K562 (cell line): ENCODE data around the gene AGO3. TPM values are rescaled to one million over a fixed set of nuclear protein-coding genes. Genes with fewer than 3 reads are reported as not detected.

Experiments
- ATAC-seq: fragments of 200-7000 bp; cut with Tn5 transposase; 3 replicates; pipeline ENCODE4 v1.9.1; 2020; ENCODE audit warnings: moderate library complexity
- BruUV-seq: library from RNA; stranded (reverse); fragments of 400-500 nt; replicated peaks from 2 replicates; lab custom pipeline; 2021; lab: Mats Ljungman, UMichigan
- CTCF ChIA-PET: fragments of 300-600 bp; formaldehyde crosslinking; extraction: SDS; loops from one replicate; lab custom pipeline; 2021; ENCODE audit warnings: low intra/inter-chr PET ratio; lab: Yijun Ruan, JAX
- POLR2A ChIA-PET: fragments of 300-600, 350-650 bp; sonication (Branson Sonifier 250); formaldehyde crosslinking; extraction: SDS; loops from one replicate; lab custom pipeline; 2021; ENCODE audit warnings: antibody characterized with exemption, inconsistent platforms; lab: Yijun Ruan, JAX
- DNase-seq, 4 experiments: peaks; one replicate each; pipeline versions ENCODE4 v3.0.0 to v3.0.0-alpha.2; 2011 to 2018; ENCODE audit warnings: low spot score in 3 of 4, mixed read lengths in 3 of 4; ENCODE audit errors: extremely low read depth in 1 of 4
- FAIRE-seq: peaks from 2 replicates; lab custom pipeline; 2011; peaks lifted over from hg19 to GRCh38; lab: Jason Lieb, UNC
- H2AFZ ChIP-seq: 2 replicates; pipeline ENCODE4 v1.6.0; 2011; ENCODE audit warnings: low read depth, low read length, control low read depth, inconsistent platforms
- H3K27ac ChIP-seq: fragments of 200-600 bp; 3 replicates; pipeline ENCODE4 v1.8.0; 2011; ENCODE audit warnings: low read depth, mild to moderate bottlenecking, control low read depth, inconsistent platforms, low read length, moderate library complexity, mixed read lengths; ENCODE audit errors: extremely low read depth
- H3K27me3 ChIP-seq, 2 experiments: fragments of 300-600 bp in 1 of 2; 2 replicates in 1 of 2; 3 replicates in 1 of 2; pipeline versions ENCODE4 v1.6.0 to v1.8.0; 2011; ENCODE audit warnings: inconsistent platforms in 2 of 2, low read length in 2 of 2, mild to moderate bottlenecking in 1 of 2, mixed read lengths in 1 of 2, moderate library complexity in 1 of 2; ENCODE audit not compliant: control insufficient read depth in 2 of 2, insufficient read depth in 2 of 2
- H3K36me3 ChIP-seq: fragments of 300-600 bp; 3 replicates; pipeline ENCODE4 v1.8.0; 2011; ENCODE audit warnings: mild to moderate bottlenecking, low read length, inconsistent platforms; ENCODE audit not compliant: control insufficient read depth, insufficient read depth
- H3K4me1 ChIP-seq, 2 experiments: fragments of 200-600 bp in 1 of 2; replicated peaks in 1 of 2; 2 replicates in 1 of 2; 3 replicates in 1 of 2; pipeline versions ENCODE4 v1.5.1 to v1.8.0; 2011; ENCODE audit warnings: inconsistent platforms in 2 of 2, low read length in 2 of 2, mild to moderate bottlenecking in 1 of 2, mixed read lengths in 1 of 2, moderate library complexity in 1 of 2; ENCODE audit not compliant: control insufficient read depth in 2 of 2, insufficient read depth in 2 of 2
- H3K4me2 ChIP-seq: 2 replicates; pipeline ENCODE4 v1.6.1; 2011; ENCODE audit warnings: low read length, control low read depth, inconsistent platforms, mixed read lengths; ENCODE audit not compliant: insufficient read depth
- H3K4me3 ChIP-seq: fragments of 200-600 bp; sonication (generic), shearing (Covaris generic); 2 replicates; pipeline ENCODE4 v1.5.1; 2016; ENCODE audit warnings: control low read depth, inconsistent platforms
- H3K79me2 ChIP-seq: fragments of 200-600 bp; 3 replicates; pipeline ENCODE4 v1.8.0; 2011; ENCODE audit warnings: low read length, inconsistent platforms; ENCODE audit not compliant: control insufficient read depth, insufficient read depth
- H3K9ac ChIP-seq, 2 experiments: 2 replicates each; pipeline versions ENCODE4 v1.6.0 to v1.6.1; 2011; ENCODE audit warnings: low read depth in 2 of 2, low read length in 2 of 2, control low read depth in 1 of 2, inconsistent platforms in 1 of 2, mild to moderate bottlenecking in 1 of 2, mixed read lengths in 1 of 2; ENCODE audit not compliant: insufficient read depth in 1 of 2
- H3K9me1 ChIP-seq: one replicate; pipeline ENCODE4 v1.6.0; 2011; ENCODE audit warnings: inconsistent platforms, mild to moderate bottlenecking, low read length, moderate library complexity; ENCODE audit not compliant: control insufficient read depth, insufficient read depth
- H3K9me3 ChIP-seq: replicated peaks from 2 replicates; pipeline ENCODE4 v1.5.1; 2011; ENCODE audit warnings: low read depth, low read length, inconsistent platforms; ENCODE audit not compliant: control insufficient read depth, insufficient read depth
- H4K20me1 ChIP-seq: replicated peaks from 2 replicates; pipeline ENCODE4 v1.6.1; 2011; ENCODE audit warnings: low read length, inconsistent platforms, mixed read lengths; ENCODE audit not compliant: control insufficient read depth, insufficient read depth
- CTBP1 ChIP-seq: fragments of 450-650 bp; IDR thresholded peaks from 2 replicates; pipeline ENCODE4 v1.6.1; 2016; ENCODE audit warnings: borderline replicate concordance
- ESRRA ChIP-seq: fragments of 450-650 bp; IDR thresholded peaks from 2 replicates; pipeline ENCODE4 v1.6.1; 2014; ENCODE audit warnings: low read depth, mild to moderate bottlenecking, moderate library complexity, borderline replicate concordance
- NFATC3 ChIP-seq: fragments of 450-650 bp; IDR thresholded peaks from 2 replicates; pipeline ENCODE4 v1.6.1; 2017; ENCODE audit warnings: mild to moderate bottlenecking
- RBM25 ChIP-seq: fragments of 200-400 bp; formaldehyde crosslinking; IDR thresholded peaks from 2 replicates; pipeline ENCODE4 v1.6.1; 2018; ENCODE audit warnings: low read length, low read depth, moderate library complexity; ENCODE audit not compliant: severe bottlenecking
- TCF7L2 ChIP-seq: fragments of 150-350 bp; IDR thresholded peaks from 2 replicates; pipeline ENCODE4 v1.6.1; 2016; ENCODE audit warnings: low read depth, mild to moderate bottlenecking, low read length, moderate library complexity
- ZFP36 ChIP-seq: fragments of 150-350 bp; IDR thresholded peaks from 2 replicates; pipeline ENCODE4 v1.6.1; 2018; ENCODE audit warnings: low read length, low read depth; ENCODE audit not compliant: partially characterized antibody
- ZNF24 ChIP-seq: fragments of 450-650 bp; IDR thresholded peaks from 2 replicates; pipeline ENCODE4 v1.6.1; 2016
- ZNF282 ChIP-seq: sonication (generic); formaldehyde crosslinking; IDR thresholded peaks from 2 replicates; pipeline ENCODE4 v1.8.1; 2023; ENCODE audit warnings: missing genetic modification reagents
- ZNF347 ChIP-seq: fragments of 450-650 bp; formaldehyde crosslinking; IDR thresholded peaks from 2 replicates; pipeline ENCODE4 v1.4.0; 2020; ENCODE audit warnings: low read depth, mild to moderate bottlenecking, moderate library complexity
- ZNF431 ChIP-seq: sonication (generic); formaldehyde crosslinking; IDR thresholded peaks from 2 replicates; pipeline ENCODE4 v1.8.0; 2022; ENCODE audit warnings: mild to moderate bottlenecking, missing genetic modification reagents
- ZSCAN32 ChIP-seq: fragments of 450-650 bp; formaldehyde crosslinking; IDR thresholded peaks from 2 replicates; pipeline ENCODE4 v1.4.0; 2020; ENCODE audit warnings: mild to moderate bottlenecking, moderate library complexity
- WGBS: fragments of 100-300 bp; shearing (Covaris generic); methylation state at CpG from one replicate; pipeline ENCODE4 v1.1.6; 2016; ENCODE audit warnings: low coverage, mixed read lengths; ENCODE audit not compliant: insufficient coverage; ENCODE audit errors: missing lambda C conversion rate; 5-methylcytosine and 5-hydroxymethylcytosine counted together
- in situ Hi-C: fragments of 300-500 bp; cut with MboI; formaldehyde crosslinking; loops from 4 replicates; pipeline ENCODE4 v1.15.0; 2018; ENCODE audit warnings: inconsistent platforms, mixed read lengths
- intact Hi-C: fragments of 100-400 bp; cut with micrococcal nuclease; formaldehyde crosslinking; loops from 2 replicates; pipeline ENCODE4 v1.14.2; 2022
- polyA plus RNA-seq, 8 experiments: library from polyadenylated mRNA; depleted of rRNA in 4 of 8; stranded (reverse) in 5 of 8; unstranded in 3 of 8; fragments of >200 nt; fragmentation: Nextera tagmentation in 2 of 8; fragmentation: Illumina TruSeq in 1 of 8; extraction: Ambion mirVana in 2 of 8; extraction: Trizol in 1 of 8; gene quantifications; 2 replicates each; pipeline versions ENCODE4 v1.2.1 to v1.2.3, GENCODE V29; 2011 to 2014; ENCODE audit warnings: inconsistent platforms in 1 of 8, missing spikeins in 1 of 8
- total RNA-seq, 7 experiments: library from RNA; depleted of rRNA in 6 of 7; stranded (reverse); fragments of >200 nt in 6 of 7; fragmentation: Illumina TruSeq in 2 of 7; extraction: Trizol in 2 of 7; gene quantifications; 2 replicates each; pipeline versions ENCODE4 v1.2.1 to v1.2.3, GENCODE V29; 2011 to 2021; ENCODE audit warnings: low replicate concordance in 1 of 7
- TF ChIP-seq, protein P1 (sequence below): fragments of 200-800 bp; sonication (Bioruptor generic); IDR thresholded peaks from 2 replicates; pipeline ENCODE4 v1.6.1; 2017; ENCODE audit warnings: missing genetic modification characterization, missing compliant biosample characterization
- TF ChIP-seq, protein P2 (sequence below): fragments of 450-650 bp; IDR thresholded peaks from 2 replicates; pipeline ENCODE4 v1.6.1; 2014; ENCODE audit warnings: low read depth, mild to moderate bottlenecking, moderate library complexity, borderline replicate concordance
- TF ChIP-seq, protein P3 (sequence below): fragments of 250-450 bp; sonication (Bioruptor Pico); IDR thresholded peaks from 2 replicates; pipeline ENCODE4 v1.6.1; 2021; ENCODE audit warnings: mild to moderate bottlenecking

Gene AGO3
- total and polyA plus RNA-seq, 9 of the 15 experiments (the other 6 are each of a cell fraction or from before 2014, with no cell fraction given): 4.5 to 41.5 (median 22.7) TPM

DNA sequence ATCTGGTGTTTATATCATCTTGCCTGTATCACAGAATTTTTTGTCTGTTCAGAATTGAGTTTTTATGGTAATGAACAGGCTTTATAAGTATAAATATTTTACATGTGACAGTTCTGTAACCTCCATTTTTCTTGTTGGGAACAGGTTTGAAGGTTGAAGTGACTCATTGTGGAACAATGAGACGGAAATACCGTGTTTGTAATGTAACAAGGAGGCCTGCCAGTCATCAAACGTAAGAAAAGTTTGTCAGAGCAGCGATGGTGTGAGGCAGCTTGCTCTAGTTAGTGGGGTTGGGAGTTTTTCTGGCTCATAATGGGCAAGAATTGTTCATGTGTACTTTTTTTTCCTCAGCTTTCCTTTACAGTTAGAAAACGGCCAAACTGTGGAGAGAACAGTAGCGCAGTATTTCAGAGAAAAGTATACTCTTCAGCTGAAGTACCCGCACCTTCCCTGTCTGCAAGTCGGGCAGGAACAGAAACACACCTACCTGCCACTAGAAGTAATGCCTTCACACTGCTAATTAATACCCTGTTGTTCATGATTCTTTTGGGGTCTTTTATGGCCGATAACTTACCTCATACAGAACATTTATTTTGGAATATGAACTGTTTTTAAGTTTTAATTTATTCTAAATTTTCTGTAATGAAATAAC lies 77.8 kb downstream of the AGO3 start:
- ChIA-PET POLR2A (interaction anchor here (0.6 to 1.7 kb wide), 4 partner anchors 10 to 1136 kb away, joined by 3 to 5 read pairs (median 4); no protein-coding TSS in a partner anchor), CTCF (no interaction called here)
- H3K9me3 ChIP-seq: no peaks in the 10 kb centered on the region
- H3K27me3 ChIP-seq: no peaks in the 10 kb centered on the region
- 85% methylated on average over 9 of the region's 9 CpGs for WGBS
- H3K9ac ChIP-seq: no peak overlapping the region
- no TSS peak for BruUV-seq
- intact Hi-C loops: no loop called here
- DNase-seq: no peak
- FAIRE-seq: no peak
- no peak overlapping the region for H3K27ac ChIP-seq
- H3K79me2 ChIP-seq: no peaks in the 10 kb centered on the region
- no peak for ATAC-seq
- in situ Hi-C loops: no loop called here
- H3K9me1 ChIP-seq: no peaks in the 10 kb centered on the region
- H3K36me3 ChIP-seq: peaks cover 45% of the 10 kb centered on the region
- H3K4me2 ChIP-seq: no peak overlapping the region
- H4K20me1 ChIP-seq: no peaks in the 10 kb centered on the region
- TF ChIP-seq NFATC3 (no peak), ZNF282 (CRISPR knock-in tag) (no peak), ZNF431 (CRISPR knock-in tag) (no peak), TCF7L2 (no peak), ZSCAN32 (no peak), CTBP1 (no peak), ZNF347 (CRISPR knock-in tag) (no peak), ZNF24 (no peak), RBM25 (no peak), ESRRA (no peak), ZFP36 (no peak)
- TF ChIP-seq, protein P1, sequence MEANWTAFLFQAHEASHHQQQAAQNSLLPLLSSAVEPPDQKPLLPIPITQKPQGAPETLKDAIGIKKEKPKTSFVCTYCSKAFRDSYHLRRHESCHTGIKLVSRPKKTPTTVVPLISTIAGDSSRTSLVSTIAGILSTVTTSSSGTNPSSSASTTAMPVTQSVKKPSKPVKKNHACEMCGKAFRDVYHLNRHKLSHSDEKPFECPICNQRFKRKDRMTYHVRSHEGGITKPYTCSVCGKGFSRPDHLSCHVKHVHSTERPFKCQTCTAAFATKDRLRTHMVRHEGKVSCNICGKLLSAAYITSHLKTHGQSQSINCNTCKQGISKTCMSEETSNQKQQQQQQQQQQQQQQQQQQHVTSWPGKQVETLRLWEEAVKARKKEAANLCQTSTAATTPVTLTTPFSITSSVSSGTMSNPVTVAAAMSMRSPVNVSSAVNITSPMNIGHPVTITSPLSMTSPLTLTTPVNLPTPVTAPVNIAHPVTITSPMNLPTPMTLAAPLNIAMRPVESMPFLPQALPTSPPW (CRISPR knock-in tag): no peak
- TF ChIP-seq, protein P2, sequence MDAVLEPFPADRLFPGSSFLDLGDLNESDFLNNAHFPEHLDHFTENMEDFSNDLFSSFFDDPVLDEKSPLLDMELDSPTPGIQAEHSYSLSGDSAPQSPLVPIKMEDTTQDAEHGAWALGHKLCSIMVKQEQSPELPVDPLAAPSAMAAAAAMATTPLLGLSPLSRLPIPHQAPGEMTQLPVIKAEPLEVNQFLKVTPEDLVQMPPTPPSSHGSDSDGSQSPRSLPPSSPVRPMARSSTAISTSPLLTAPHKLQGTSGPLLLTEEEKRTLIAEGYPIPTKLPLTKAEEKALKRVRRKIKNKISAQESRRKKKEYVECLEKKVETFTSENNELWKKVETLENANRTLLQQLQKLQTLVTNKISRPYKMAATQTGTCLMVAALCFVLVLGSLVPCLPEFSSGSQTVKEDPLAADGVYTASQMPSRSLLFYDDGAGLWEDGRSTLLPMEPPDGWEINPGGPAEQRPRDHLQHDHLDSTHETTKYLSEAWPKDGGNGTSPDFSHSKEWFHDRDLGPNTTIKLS: no peak
- TF ChIP-seq, protein P3, sequence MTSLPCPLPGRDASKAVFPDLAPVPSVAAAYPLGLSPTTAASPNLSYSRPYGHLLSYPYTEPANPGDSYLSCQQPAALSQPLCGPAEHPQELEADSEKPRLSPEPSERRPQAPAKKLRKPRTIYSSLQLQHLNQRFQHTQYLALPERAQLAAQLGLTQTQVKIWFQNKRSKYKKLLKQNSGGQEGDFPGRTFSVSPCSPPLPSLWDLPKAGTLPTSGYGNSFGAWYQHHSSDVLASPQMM (CRISPR knock-in tag): no peak
- H2AFZ ChIP-seq: no peak overlapping the region
- no peaks in the 10 kb centered on the region for H3K4me1 ChIP-seq
- H3K4me3 ChIP-seq: no peak overlapping the region
